ENCODE measurements around the gene RPA1.

DNA sequence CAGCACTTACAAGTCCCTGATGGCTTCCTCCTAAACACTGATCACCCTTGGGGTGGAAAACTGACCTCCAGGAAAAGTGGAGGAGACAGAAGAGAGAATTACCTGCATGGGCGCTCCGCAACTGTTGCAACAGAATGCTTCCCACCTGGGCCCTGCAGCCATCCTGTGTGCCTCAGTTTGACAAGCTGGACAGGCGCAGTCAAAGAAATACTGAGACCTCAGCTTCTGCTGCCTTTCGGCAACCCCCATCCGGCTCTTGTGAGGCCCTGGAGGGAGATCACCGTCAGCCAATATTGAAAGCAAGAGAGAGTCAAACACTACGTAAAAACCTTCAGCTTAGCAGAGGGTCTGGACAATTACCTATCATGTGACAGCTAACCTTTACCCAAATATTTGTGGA lies 43.1 kb upstream of the RPA1 start:
- TF ChIP-seq, protein P1, sequence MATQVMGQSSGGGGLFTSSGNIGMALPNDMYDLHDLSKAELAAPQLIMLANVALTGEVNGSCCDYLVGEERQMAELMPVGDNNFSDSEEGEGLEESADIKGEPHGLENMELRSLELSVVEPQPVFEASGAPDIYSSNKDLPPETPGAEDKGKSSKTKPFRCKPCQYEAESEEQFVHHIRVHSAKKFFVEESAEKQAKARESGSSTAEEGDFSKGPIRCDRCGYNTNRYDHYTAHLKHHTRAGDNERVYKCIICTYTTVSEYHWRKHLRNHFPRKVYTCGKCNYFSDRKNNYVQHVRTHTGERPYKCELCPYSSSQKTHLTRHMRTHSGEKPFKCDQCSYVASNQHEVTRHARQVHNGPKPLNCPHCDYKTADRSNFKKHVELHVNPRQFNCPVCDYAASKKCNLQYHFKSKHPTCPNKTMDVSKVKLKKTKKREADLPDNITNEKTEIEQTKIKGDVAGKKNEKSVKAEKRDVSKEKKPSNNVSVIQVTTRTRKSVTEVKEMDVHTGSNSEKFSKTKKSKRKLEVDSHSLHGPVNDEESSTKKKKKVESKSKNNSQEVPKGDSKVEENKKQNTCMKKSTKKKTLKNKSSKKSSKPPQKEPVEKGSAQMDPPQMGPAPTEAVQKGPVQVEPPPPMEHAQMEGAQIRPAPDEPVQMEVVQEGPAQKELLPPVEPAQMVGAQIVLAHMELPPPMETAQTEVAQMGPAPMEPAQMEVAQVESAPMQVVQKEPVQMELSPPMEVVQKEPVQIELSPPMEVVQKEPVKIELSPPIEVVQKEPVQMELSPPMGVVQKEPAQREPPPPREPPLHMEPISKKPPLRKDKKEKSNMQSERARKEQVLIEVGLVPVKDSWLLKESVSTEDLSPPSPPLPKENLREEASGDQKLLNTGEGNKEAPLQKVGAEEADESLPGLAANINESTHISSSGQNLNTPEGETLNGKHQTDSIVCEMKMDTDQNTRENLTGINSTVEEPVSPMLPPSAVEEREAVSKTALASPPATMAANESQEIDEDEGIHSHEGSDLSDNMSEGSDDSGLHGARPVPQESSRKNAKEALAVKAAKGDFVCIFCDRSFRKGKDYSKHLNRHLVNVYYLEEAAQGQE (IDR thresholded peaks at IDR 0.05; ENCODE audit: borderline replicate concordance), result no peak
- TF ChIP-seq, protein P1 (CRISPR knock-in tag; IDR thresholded peaks at IDR 0.05; ENCODE audit: low read depth), result no peak
- TF ChIP-seq RAD51 (IDR thresholded peaks at IDR 0.05; ENCODE audit: borderline replicate concordance, low read depth) (no peak), GATA2 (CRISPR knock-in tag; IDR thresholded peaks at IDR 0.05) (no peak), ZNF140 (CRISPR knock-in tag; IDR thresholded peaks at IDR 0.05) (no peak), ZNF695 (CRISPR knock-in tag; IDR thresholded peaks at IDR 0.05) (no peak)
- TF ChIP-seq, protein P2, sequence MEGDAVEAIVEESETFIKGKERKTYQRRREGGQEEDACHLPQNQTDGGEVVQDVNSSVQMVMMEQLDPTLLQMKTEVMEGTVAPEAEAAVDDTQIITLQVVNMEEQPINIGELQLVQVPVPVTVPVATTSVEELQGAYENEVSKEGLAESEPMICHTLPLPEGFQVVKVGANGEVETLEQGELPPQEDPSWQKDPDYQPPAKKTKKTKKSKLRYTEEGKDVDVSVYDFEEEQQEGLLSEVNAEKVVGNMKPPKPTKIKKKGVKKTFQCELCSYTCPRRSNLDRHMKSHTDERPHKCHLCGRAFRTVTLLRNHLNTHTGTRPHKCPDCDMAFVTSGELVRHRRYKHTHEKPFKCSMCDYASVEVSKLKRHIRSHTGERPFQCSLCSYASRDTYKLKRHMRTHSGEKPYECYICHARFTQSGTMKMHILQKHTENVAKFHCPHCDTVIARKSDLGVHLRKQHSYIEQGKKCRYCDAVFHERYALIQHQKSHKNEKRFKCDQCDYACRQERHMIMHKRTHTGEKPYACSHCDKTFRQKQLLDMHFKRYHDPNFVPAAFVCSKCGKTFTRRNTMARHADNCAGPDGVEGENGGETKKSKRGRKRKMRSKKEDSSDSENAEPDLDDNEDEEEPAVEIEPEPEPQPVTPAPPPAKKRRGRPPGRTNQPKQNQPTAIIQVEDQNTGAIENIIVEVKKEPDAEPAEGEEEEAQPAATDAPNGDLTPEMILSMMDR (IDR thresholded peaks at IDR 0.05 in 2 of 3, conservative IDR thresholded peaks at IDR 0.05 in 1 of 3; ENCODE audit: insufficient read depth in 2 of 3, low read depth in 1 of 3, low read length in 3 of 3), result no peak
